HFFc6 (cell line): ENCODE measurements around the gene ZNF678. TPM values are rescaled to one million over a fixed set of nuclear protein-coding genes. Genes with fewer than 3 reads are reported as not detected.

Source experiments
- DNase-seq: peaks from one replicate; pipeline ENCODE4 v3.0.0-alpha.2; 2018
- H3K27ac Mint-ChIP-seq: 2 replicates; pipeline ENCODE4 v1.8.0; 2020; ENCODE audit warnings: mild to moderate bottlenecking, mixed read lengths
- H3K27me3 Mint-ChIP-seq: 2 replicates; pipeline ENCODE4 v1.8.0; 2021; ENCODE audit warnings: mild to moderate bottlenecking, moderate library complexity, mixed read lengths; ENCODE audit not compliant: insufficient read depth
- H3K36me3 Mint-ChIP-seq: 2 replicates; pipeline ENCODE4 v1.8.0; 2021; ENCODE audit warnings: low read depth, mixed read lengths
- H3K4me1 Mint-ChIP-seq: 2 replicates; pipeline ENCODE4 v1.8.0; 2020; ENCODE audit warnings: low read depth, mixed read lengths
- H3K4me3 Mint-ChIP-seq: 2 replicates; pipeline ENCODE4 v1.8.0; 2020; ENCODE audit warnings: mild to moderate bottlenecking, moderate library complexity, mixed read lengths
- H3K9me3 Mint-ChIP-seq: 2 replicates; pipeline ENCODE4 v1.8.0; 2020; ENCODE audit warnings: mild to moderate bottlenecking, mixed read lengths
- total RNA-seq, 6 experiments: library from RNA; stranded (reverse); fragmentation: NEBNext Ultra II Directional; extraction: Animal tissue kit (Norgen Biotek cat#: 25700); gene quantifications; 2 replicates in 1 of 6; 3 replicates in 5 of 6; pipeline ENCODE4 v1.2.3, GENCODE V29; 2021
- TF ChIP-seq, protein P1 (sequence below): fragments of 200-600 bp; sonication (generic); IDR thresholded peaks from 2 replicates; pipeline ENCODE4 v1.5.0; 2021; ENCODE audit warnings: antibody characterized with exemption, mild to moderate bottlenecking

Gene ZNF678
- total RNA-seq, 6 experiments from 2014 or later: 2.1 to 3.4 (median 2.7) TPM

DNA sequence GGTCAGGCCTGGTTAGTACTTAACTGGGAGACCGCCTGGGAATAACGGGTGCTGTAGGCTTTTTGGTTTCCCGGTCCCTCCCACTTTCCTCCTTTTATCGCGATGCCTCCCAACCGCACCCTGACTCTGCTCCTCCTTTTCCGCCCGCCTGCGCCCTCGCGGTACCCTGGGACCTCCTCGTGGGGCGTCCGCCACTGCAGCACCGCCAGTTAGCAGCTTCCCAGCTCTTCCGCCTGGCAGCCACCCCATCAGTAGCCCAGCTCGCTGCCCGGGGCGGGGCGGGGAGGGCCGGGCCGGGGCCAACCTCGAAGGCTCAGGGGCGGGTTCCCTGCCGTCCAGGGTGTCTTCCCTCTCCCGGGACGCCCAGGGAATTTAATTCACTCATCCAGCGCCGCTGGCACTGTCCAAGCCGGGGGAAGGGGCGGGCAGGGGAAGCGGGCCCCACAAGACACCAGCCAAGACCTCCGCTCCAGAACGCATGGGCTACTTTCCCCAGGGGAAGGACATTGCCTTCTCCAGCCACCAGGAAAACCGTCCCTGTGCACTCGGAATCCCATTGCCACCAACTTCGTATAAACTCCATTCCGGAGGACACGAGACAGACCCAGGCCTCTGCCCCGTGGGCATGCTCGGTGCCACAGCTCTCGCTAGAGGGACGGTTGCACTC, 2.0 kb upstream of the ZNF678 start:
- Mint-ChIP-seq H3K27me3 (peaks cover 9% of the 10 kb centered on the region), H3K4me3 (no peak overlapping the region)

DNA sequence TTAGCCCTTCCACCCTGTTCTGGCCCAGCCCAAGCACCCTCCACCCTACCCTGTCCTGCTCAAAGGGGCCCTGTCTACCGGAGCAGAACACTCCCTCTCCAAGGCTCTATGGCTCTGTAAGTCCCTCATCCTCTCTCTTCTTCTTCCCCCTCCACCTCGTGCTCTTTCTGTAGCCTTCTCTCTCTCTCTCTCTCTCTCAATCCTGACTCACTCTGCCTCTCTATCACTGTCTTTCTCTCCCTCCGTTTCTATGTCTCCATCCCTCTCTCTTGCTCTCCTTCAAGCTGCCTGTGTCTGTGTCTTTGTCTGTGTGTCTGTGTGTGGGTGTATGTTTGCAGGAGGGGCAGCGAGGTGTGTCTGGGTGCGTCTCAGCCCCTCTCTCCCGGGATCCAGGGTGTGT, 1.3 kb upstream of the ZNF678 start:
- Mint-ChIP-seq H3K9me3 (peaks cover 22% of the 10 kb centered on the region), H3K4me1 (peaks cover 11% of the 10 kb centered on the region), H3K27ac (no peak overlapping the region), H3K27me3 (peaks cover 9% of the 10 kb centered on the region), H3K36me3 (peaks cover 14% of the 10 kb centered on the region), H3K4me3 (no peak overlapping the region)
- no peak for DNase-seq
- TF ChIP-seq, protein P1, sequence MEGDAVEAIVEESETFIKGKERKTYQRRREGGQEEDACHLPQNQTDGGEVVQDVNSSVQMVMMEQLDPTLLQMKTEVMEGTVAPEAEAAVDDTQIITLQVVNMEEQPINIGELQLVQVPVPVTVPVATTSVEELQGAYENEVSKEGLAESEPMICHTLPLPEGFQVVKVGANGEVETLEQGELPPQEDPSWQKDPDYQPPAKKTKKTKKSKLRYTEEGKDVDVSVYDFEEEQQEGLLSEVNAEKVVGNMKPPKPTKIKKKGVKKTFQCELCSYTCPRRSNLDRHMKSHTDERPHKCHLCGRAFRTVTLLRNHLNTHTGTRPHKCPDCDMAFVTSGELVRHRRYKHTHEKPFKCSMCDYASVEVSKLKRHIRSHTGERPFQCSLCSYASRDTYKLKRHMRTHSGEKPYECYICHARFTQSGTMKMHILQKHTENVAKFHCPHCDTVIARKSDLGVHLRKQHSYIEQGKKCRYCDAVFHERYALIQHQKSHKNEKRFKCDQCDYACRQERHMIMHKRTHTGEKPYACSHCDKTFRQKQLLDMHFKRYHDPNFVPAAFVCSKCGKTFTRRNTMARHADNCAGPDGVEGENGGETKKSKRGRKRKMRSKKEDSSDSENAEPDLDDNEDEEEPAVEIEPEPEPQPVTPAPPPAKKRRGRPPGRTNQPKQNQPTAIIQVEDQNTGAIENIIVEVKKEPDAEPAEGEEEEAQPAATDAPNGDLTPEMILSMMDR: no peak

More for the DNA sequence above, 2.0 kb upstream of the ZNF678 start:
- Mint-ChIP-seq H3K9me3 (peaks cover 22% of the 10 kb centered on the region), H3K27ac (no peak overlapping the region), H3K36me3 (peaks cover 14% of the 10 kb centered on the region), H3K4me1 (peaks cover 11% of the 10 kb centered on the region)
- no peak for DNase-seq
- TF ChIP-seq, protein P1: no peak

DNA sequence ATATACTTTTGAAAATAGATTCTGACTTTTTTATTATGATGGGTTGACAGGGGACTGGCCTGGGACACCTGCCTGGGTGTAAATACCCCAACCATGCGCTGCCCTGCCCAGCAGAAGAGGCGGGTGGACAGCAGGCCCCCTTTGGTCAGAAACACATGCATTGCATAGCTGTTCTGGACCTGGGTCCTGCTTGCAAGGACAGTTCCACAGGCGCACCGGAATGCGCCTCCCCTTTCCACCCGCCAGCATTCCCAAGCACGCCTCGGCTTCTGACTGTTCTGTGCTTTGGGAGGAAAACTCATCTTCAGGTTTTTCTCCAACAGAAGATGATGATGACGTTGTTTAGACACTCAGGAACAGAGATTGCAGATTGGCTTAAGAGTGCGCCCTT, 428 bp upstream of the ZNF678 start:
- no peak for DNase-seq
- TF ChIP-seq, protein P1: no peak
- Mint-ChIP-seq H3K4me1 (peaks cover 11% of the 10 kb centered on the region), H3K27me3 (peaks cover 9% of the 10 kb centered on the region), H3K27ac (peak overlapping the region; percentile 99), H3K36me3 (peaks cover 14% of the 10 kb centered on the region), H3K4me3 (peak overlapping the region; percentile 95), H3K9me3 (peaks cover 21% of the 10 kb centered on the region)

DNA sequence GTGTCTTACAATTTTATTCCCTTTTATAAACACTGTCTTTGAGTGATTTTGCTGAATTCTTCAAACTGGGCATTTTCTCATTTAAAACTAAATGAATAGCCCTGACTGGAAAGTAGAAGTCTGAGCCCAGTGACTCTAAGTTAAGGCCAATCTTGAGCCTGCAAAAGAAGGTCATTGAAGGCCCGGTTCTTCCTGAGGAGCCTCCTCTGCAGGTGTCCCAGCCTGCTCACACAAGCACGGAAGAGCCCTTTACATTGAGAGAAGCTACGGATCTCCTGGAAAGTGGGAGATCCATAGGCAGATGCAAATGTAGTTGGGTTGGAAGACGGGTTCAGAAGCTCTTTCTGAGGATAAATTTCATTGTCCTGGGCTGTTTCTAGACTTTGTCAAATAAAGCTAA, 3.9 kb downstream of the ZNF678 start:
- peaks cover 11% of the 10 kb centered on the region for H3K4me1 Mint-ChIP-seq
- H3K36me3 Mint-ChIP-seq: no peaks in the 10 kb centered on the region; the same call in 1 of the 2 replicates
- TF ChIP-seq, protein P1: no peak
- no peaks in the 10 kb centered on the region for H3K9me3 Mint-ChIP-seq
- no peak for DNase-seq
- no peaks in the 10 kb centered on the region for H3K27me3 Mint-ChIP-seq
- no peak overlapping the region for H3K4me3 Mint-ChIP-seq
- no peak overlapping the region for H3K27ac Mint-ChIP-seq

DNA sequence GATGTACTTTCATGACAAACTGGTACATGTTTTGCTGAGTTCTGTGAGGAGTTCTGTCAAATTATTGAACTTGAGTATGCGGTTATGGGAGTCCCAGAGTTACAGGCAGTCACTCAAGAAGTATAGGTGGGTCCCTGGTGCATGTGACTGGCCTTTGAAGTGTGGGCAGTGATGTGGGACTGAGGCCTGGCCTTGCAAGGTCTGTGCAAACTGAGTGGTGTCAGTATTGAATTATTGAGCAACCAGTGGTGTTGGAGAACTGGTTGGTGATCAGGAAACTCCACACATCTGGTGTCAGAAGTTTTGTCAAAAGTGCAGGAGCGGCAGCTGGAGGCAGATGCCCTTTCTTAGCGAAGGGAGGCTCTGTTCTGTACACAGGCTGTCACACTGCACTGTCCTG, 5.2 kb downstream of the ZNF678 start:
- no peaks in the 10 kb centered on the region for H3K27me3 Mint-ChIP-seq
- peaks cover 11% of the 10 kb centered on the region for H3K4me1 Mint-ChIP-seq
- no peak for DNase-seq
- peaks cover 4% of the 10 kb centered on the region for H3K9me3 Mint-ChIP-seq
- H3K4me3 Mint-ChIP-seq: no peak overlapping the region
- TF ChIP-seq, protein P1: no peak
- H3K36me3 Mint-ChIP-seq: peaks cover 5% of the 10 kb centered on the region
- no peak overlapping the region for H3K27ac Mint-ChIP-seq
